Sigmoid colon (tissue), 7 donors: ENCODE measurements around the gene SLC8A2. TPM values are rescaled to one million over a fixed set of nuclear protein-coding genes. Genes with fewer than 3 reads are reported as not detected.

Experiments
- DNase-seq: peaks from one replicate; pipeline ENCODE4 v3.0.0-alpha.2; 2019
- H3K27ac ChIP-seq, 4 donors: fragments of 200-600 bp; sonication (generic); one replicate each; pipeline ENCODE4 v1.5.1; 2016 to 2019; ENCODE audit warnings: mild to moderate bottlenecking in 1 of 4
- H3K27me3 ChIP-seq, 3 donors: fragments of 200-600 bp; sonication (generic); one replicate each; pipeline ENCODE4 v1.5.1; 2019; ENCODE audit warnings: mild to moderate bottlenecking in 1 of 3
- H3K36me3 ChIP-seq, 4 donors: fragments of 200-600 bp; sonication (generic); one replicate each; pipeline ENCODE4 v1.5.1; 2016 to 2019
- H3K4me1 ChIP-seq, 4 donors: fragments of 200-600 bp; sonication (generic); one replicate each; pipeline ENCODE4 v1.5.1; 2017 to 2019
- H3K4me3 ChIP-seq, 4 donors: fragments of 200-600 bp; sonication (generic); one replicate each; pipeline ENCODE4 v1.5.1; 2017 to 2019; ENCODE audit warnings: mild to moderate bottlenecking in 2 of 4, moderate library complexity in 1 of 4
- H3K9me3 ChIP-seq, 4 donors: fragments of 200-600 bp in 3 of 4; sonication (generic) in 3 of 4; one replicate each; pipeline versions ENCODE4 v1.5.1 to v1.6.1; 2013 to 2019
- CTCF ChIP-seq, 4 experiments: fragments of 450-650 bp in 3 of 4; fragments of 200-600 bp in 1 of 4; IDR thresholded peaks; one replicate each; pipeline ENCODE4 v1.5.1; 2016 to 2019; ENCODE audit warnings: antibody characterized with exemption in 4 of 4, mild to moderate bottlenecking in 3 of 4, moderate library complexity in 2 of 4
- EP300 ChIP-seq, 4 donors: sonication (generic); formaldehyde crosslinking; IDR thresholded peaks; one replicate each; pipeline ENCODE4 v1.6.1; 2017; ENCODE audit warnings: antibody characterized with exemption in 4 of 4
- POLR2A ChIP-seq, 2 donors: fragments of 450-650 bp; IDR thresholded peaks; one replicate each; pipeline ENCODE4 v1.6.1; 2016; ENCODE audit warnings: antibody characterized with exemption in 2 of 2, mild to moderate bottlenecking in 2 of 2, moderate library complexity in 2 of 2
- POLR2AphosphoS5 ChIP-seq, 4 donors: sonication (generic); formaldehyde crosslinking; IDR thresholded peaks; one replicate each; pipeline ENCODE4 v1.6.1; 2017; ENCODE audit warnings: antibody characterized with exemption in 4 of 4
- WGBS, 2 donors: extraction: QIAGEN DNeasy Blood & Tissue Kit; methylation state at CpG; one replicate each; pipeline ENCODE4 v1.1.7; 2013; 5-methylcytosine and 5-hydroxymethylcytosine counted together
- intact Hi-C: fragments of 100-400 bp; cut with DNase I; formaldehyde crosslinking; loops from one replicate; pipeline ENCODE4 v1.15.1; 2023
- polyA plus RNA-seq, 3 donors: library from polyadenylated mRNA; stranded (reverse); fragments of 200-250 nt; gene quantifications; one replicate each; pipeline ENCODE4 v1.2.3, GENCODE V29; 2013
- total RNA-seq, 4 donors: library from RNA; depleted of rRNA; stranded (reverse); fragments of >200 nt; gene quantifications; one replicate each; pipeline ENCODE4 v1.1.0, GENCODE V29; 2016
- donor health status: healthy with polysubstance abuse.
- donor health status: Bipolar disorder and iron deficiency.
- donor health status: healthy.

SLC8A2 gene
- total and polyA plus RNA-seq, 7 donors: 1.1 to 39.9 (median 10.0) TPM; not detected in 2

GRCh38 chr19:47469363-47469700, 2.4 kb downstream of the SLC8A2 start:
- Histone ChIP-seq H3K27ac (peak overlapping the region; percentile 16 to 86 (median 84)), H3K36me3 (peaks cover 0 to 10% (median 0%) of the 10 kb centered on the region in 4 donors), H3K4me3 (peak overlapping the region in 3 of 4 donors; percentile 13 to 73 (median 71)), H3K27me3 (peaks cover 0 to 9% (median 0%) of the 10 kb centered on the region in 3 donors), H3K4me1 (peaks cover 0 to 48% (median 40%) of the 10 kb centered on the region in 4 donors), H3K9me3 (no peaks in the 10 kb centered on the region)
- TF ChIP-seq POLR2AphosphoS5 (IDR thresholded peaks at IDR 0.05) (no peak), POLR2A (IDR thresholded peaks at IDR 0.05) (no peak)
- 16 to 20% methylated on average over 6 of the region's 6 CpGs for WGBS, 2 donors
- intact Hi-C loops: no loop called here
- no peak for DNase-seq

GRCh38 chr19:47467914-47468313, 3.8 kb downstream of the SLC8A2 start:
- intact Hi-C loops: no loop called here

GRCh38 chr19:47465957-47466356, 5.7 kb downstream of the SLC8A2 start:
- peaks cover 0 to 39% (median 25%) of the 10 kb centered on the region in 4 donors for H3K4me1 ChIP-seq
- 86 to 92% methylated on average over 27 of the region's 27 CpGs for WGBS, 2 donors
- H3K27me3 ChIP-seq: no peaks in the 10 kb centered on the region

More at GRCh38 chr19:47467914-47468313, 3.8 kb downstream of the SLC8A2 start:
- Histone ChIP-seq H3K9me3 (no peaks in the 10 kb centered on the region), H3K27ac (peak overlapping the region in 3 of 4 donors; percentile 84 to 86 (median 85)), H3K27me3 (peaks cover 0 to 8% (median 0%) of the 10 kb centered on the region in 3 donors), H3K4me1 (peaks cover 0 to 48% (median 40%) of the 10 kb centered on the region in 4 donors), H3K36me3 (peaks cover 0 to 10% (median 0%) of the 10 kb centered on the region in 4 donors), H3K4me3 (no peak overlapping the region)
- DNase-seq: no peak
- 44 to 49% methylated on average over 9 of the region's 9 CpGs for WGBS, 2 donors
- no peak for TF ChIP-seq EP300 (IDR thresholded peaks at IDR 0.05)
- TF ChIP-seq POLR2AphosphoS5 (IDR thresholded peaks at IDR 0.05): no peak
- TF ChIP-seq CTCF (IDR thresholded peaks at IDR 0.05): no peak
- TF ChIP-seq POLR2A (IDR thresholded peaks at IDR 0.05): no peak

GRCh38 chr19:47464675-47465419, 6.8 kb downstream of the SLC8A2 start:
- Histone ChIP-seq H3K36me3 (peaks cover 0 to 16% (median 0%) of the 10 kb centered on the region in 4 donors), H3K9me3 (no peaks in the 10 kb centered on the region), H3K4me3 (no peak overlapping the region), H3K27me3 (no peaks in the 10 kb centered on the region), H3K27ac (no peak overlapping the region), H3K4me1 (peaks cover 0 to 30% (median 14%) of the 10 kb centered on the region in 4 donors)
- TF ChIP-seq POLR2A (IDR thresholded peaks at IDR 0.05) (no peak), EP300 (IDR thresholded peaks at IDR 0.05) (no peak), POLR2AphosphoS5 (IDR thresholded peaks at IDR 0.05) (no peak), CTCF (IDR thresholded peaks at IDR 0.05) (no peak)
- 61 to 71% methylated on average over 10 of the region's 10 CpGs for WGBS, 2 donors
- no peak for DNase-seq
- intact Hi-C loops: no loop called here

More at GRCh38 chr19:47465957-47466356, 5.7 kb downstream of the SLC8A2 start:
- TF ChIP-seq POLR2A (IDR thresholded peaks at IDR 0.05): no peak
- TF ChIP-seq EP300 (IDR thresholded peaks at IDR 0.05): no peak
- no peak for TF ChIP-seq POLR2AphosphoS5 (IDR thresholded peaks at IDR 0.05)
- no peak for TF ChIP-seq CTCF (IDR thresholded peaks at IDR 0.05)
- DNase-seq: no peak
- peaks cover 0 to 10% (median 0%) of the 10 kb centered on the region in 4 donors for H3K36me3 ChIP-seq
- H3K27ac ChIP-seq: no peak overlapping the region
- H3K9me3 ChIP-seq: no peaks in the 10 kb centered on the region
- H3K4me3 ChIP-seq: no peak overlapping the region
- intact Hi-C loops: no loop called here

- H3K9me3 ChIP-seq: no peaks in the 10 kb centered on the region
- intact Hi-C loops: no loop called here
- peaks cover 0 to 5% (median 0%) of the 10 kb centered on the region in 3 donors for H3K27me3 ChIP-seq
- H3K4me3 ChIP-seq: no peak overlapping the region
- H3K4me1 ChIP-seq: peaks cover 0 to 10% (median 0%) of the 10 kb centered on the region in 4 donors
- no peak for DNase-seq
- peaks cover 0 to 22% (median 0%) of the 10 kb centered on the region in 4 donors for H3K36me3 ChIP-seq
- TF ChIP-seq POLR2A (IDR thresholded peaks at IDR 0.05) (no peak), EP300 (IDR thresholded peaks at IDR 0.05) (no peak), POLR2AphosphoS5 (IDR thresholded peaks at IDR 0.05) (no peak), CTCF (IDR thresholded peaks at IDR 0.05) (no peak)
- H3K27ac ChIP-seq: no peak overlapping the region
- WGBS, 2 donors: 80 to 86% methylated on average over 5 of the region's 5 CpGs
Measured at GRCh38 chr19:47461876-47462275, 9.8 kb downstream of the SLC8A2 start.
